AG04450 (cell line): Measurements from ENCODE around the gene STX2. TPM values are rescaled to one million over a fixed set of nuclear protein-coding genes. Genes with fewer than 3 reads are reported as not detected.

ENCODE experiments used
- CTCF ChIA-PET: fragments of 300-600, 350-600 bp; formaldehyde crosslinking; extraction: SDS; loops from one replicate; lab custom pipeline; 2022; ENCODE audit warnings: antibody characterized with exemption, inconsistent platforms; lab: Charles Lee
- POLR2A ChIA-PET: fragments of 350-600 bp; formaldehyde crosslinking; extraction: SDS; loops from one replicate; lab custom pipeline; 2021; ENCODE audit warnings: antibody characterized with exemption, inconsistent platforms; lab: Yijun Ruan, JAX
- DNase-seq: peaks from one replicate; pipeline ENCODE4 v3.0.0-alpha.2; 2011; ENCODE audit warnings: low read depth, low spot score
- H3K27ac ChIP-seq: one replicate; pipeline ENCODE4 v1.5.1; 2012; ENCODE audit warnings: low read depth, low read length, control low read depth
- H3K27me3 ChIP-seq: one replicate; pipeline ENCODE4 v1.6.0; 2012; ENCODE audit warnings: low read length; ENCODE audit not compliant: control insufficient read depth, insufficient read depth
- H3K4me3 ChIP-seq: 2 replicates; pipeline ENCODE4 v1.5.1; 2011; ENCODE audit warnings: mild to moderate bottlenecking, low read depth, low read length, control low read depth
- H3K9me3 ChIP-seq: 2 replicates; pipeline ENCODE4 v1.5.1; 2012; ENCODE audit warnings: low read length; ENCODE audit not compliant: control insufficient read depth, insufficient read depth
- CTCF ChIP-seq: IDR thresholded peaks from 2 replicates; pipeline ENCODE4 v1.5.1; 2011; ENCODE audit warnings: low read depth, low read length, control low read depth, inconsistent platforms
- polyA plus RNA-seq: library from polyadenylated mRNA; depleted of rRNA; stranded (reverse); fragments of >200 nt; gene quantifications from 2 replicates; pipeline ENCODE4 v1.2.3, GENCODE V29; 2011

STX2 gene
- polyA plus RNA-seq, 1 experiment: 42.8 TPM

- H3K9me3 ChIP-seq: no peaks in the 10 kb centered on the region; the same call in 1 of the 2 replicates
- POLR2A ChIA-PET: interaction anchor here (2.2 kb wide), 1 partner anchor 35 kb away, joined by 5 read pairs; no protein-coding TSS in a partner anchor
- CTCF ChIA-PET: no interaction called here
- H3K27ac ChIP-seq: no peak overlapping the region
- no peaks in the 10 kb centered on the region for H3K27me3 ChIP-seq
- DNase-seq: no peak
- no peak for TF ChIP-seq CTCF
- H3K4me3 ChIP-seq: peak overlapping the region; percentile 66
Measured at GRCh38 chr12:130873106-130873795, 34.2 kb upstream of the STX2 start.

- POLR2A ChIA-PET: interaction anchor here (2.2 kb wide), 1 partner anchor 35 kb away, joined by 5 read pairs; no protein-coding TSS in a partner anchor
- no peaks in the 10 kb centered on the region for H3K27me3 ChIP-seq
- no peaks in the 10 kb centered on the region; the same call in 1 of the 2 replicates for H3K9me3 ChIP-seq
- no peak overlapping the region for H3K27ac ChIP-seq
- DNase-seq: no peak
- CTCF ChIA-PET: no interaction called here
- peak overlapping the region; percentile 66 for H3K4me3 ChIP-seq
- no peak for TF ChIP-seq CTCF
Measured at GRCh38 chr12:130872179-130873096, 33.4 kb upstream of the STX2 start.

- Histone ChIP-seq H3K4me3 (peak within 1 kb of the TSS; percentile 79), H3K9me3 (no peaks in the 10 kb centered on the region; the same call in 1 of the 2 replicates), H3K27ac (peak within 1 kb of the TSS; percentile 86), H3K27me3 (no peaks in the 10 kb centered on the region)
- peak; percentile 74 for DNase-seq
- CTCF ChIA-PET: interaction anchor here (1.0 to 1.8 kb wide), 7 partner anchors 28 to 123 kb away, joined by 3 to 7 read pairs (median 4); partner anchors contain the start of gene STX2
- POLR2A ChIA-PET: no interaction called here
- no peak for TF ChIP-seq CTCF
Measured at GRCh38 chr12:130871286-130872178, 32.5 kb upstream of the STX2 start, which contains the start of gene RAN. RAN (plus strand) TSS chr12:130872066; CDS start chr12:130872594, 528 bp downstream.

GRCh38 chr12:130870442-130871285, 31.6 kb upstream of the STX2 start:
- CTCF ChIA-PET: interaction anchor here (1.0 to 1.8 kb wide), 7 partner anchors 27 to 123 kb away, joined by 3 to 7 read pairs (median 4); partner anchors contain the start of gene STX2

More at GRCh38 chr12:130870442-130871285, 31.6 kb upstream of the STX2 start:
- peak; percentile 60 for TF ChIP-seq CTCF
- Histone ChIP-seq H3K27ac (peak overlapping the region; percentile 86), H3K9me3 (no peaks in the 10 kb centered on the region; the same call in 1 of the 2 replicates), H3K27me3 (no peaks in the 10 kb centered on the region), H3K4me3 (peak overlapping the region; percentile 79; the same call in 1 of the 2 replicates)
- POLR2A ChIA-PET: no interaction called here
- DNase-seq: peak; percentile 61
